Measurements from ENCODE around the gene CDC42BPA. TPM values are rescaled to one million over a fixed set of nuclear protein-coding genes. Genes with fewer than 3 reads are reported as not detected.
"Not testable (repeated sequence)": the region's sequence is repeated elsewhere in the genome, so short reads cannot be mapped to it uniquely, and the experiment has no call there.

The CDC42BPA gene
- total RNA-seq, 2 experiments from 2014 or later = 3.6 to 3.8 TPM

DNA sequence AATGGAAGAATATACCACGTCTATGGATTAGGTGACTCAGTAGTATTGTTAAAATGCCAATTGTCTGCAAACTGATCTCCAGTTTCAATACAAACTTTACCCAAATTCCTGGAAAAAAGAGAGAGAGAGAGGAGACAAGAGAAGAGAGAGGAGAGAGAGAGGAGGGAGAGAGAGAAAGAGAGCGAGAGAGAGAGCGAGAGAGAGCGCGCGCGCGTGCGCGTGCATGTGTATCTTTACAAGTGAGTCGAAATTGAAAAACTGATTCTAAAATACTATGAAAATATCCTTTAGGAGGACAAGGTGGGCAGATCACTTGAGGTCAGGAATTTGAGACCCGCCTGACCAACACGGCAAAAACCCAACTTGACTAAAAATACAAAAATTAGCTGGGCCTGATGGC, 65.2 kb downstream of the CDC42BPA start:
- peaks cover 2% of the 10 kb centered on the region for H3K4me1 Mint-ChIP-seq
- H3K27ac Mint-ChIP-seq = no peak overlapping the region
- peaks cover 5% of the 10 kb centered on the region for H3K27me3 Mint-ChIP-seq
- POLR2A ChIA-PET = no interaction called here
- no peak overlapping the region for H3K4me3 Mint-ChIP-seq
- no peaks in the 10 kb centered on the region for H3K9me3 Mint-ChIP-seq
- H3K36me3 Mint-ChIP-seq (ENCODE audit: low read depth) = peaks cover 1% of the 10 kb centered on the region
- CTCF ChIA-PET = no interaction called here
- no peak for DNase-seq

DNA sequence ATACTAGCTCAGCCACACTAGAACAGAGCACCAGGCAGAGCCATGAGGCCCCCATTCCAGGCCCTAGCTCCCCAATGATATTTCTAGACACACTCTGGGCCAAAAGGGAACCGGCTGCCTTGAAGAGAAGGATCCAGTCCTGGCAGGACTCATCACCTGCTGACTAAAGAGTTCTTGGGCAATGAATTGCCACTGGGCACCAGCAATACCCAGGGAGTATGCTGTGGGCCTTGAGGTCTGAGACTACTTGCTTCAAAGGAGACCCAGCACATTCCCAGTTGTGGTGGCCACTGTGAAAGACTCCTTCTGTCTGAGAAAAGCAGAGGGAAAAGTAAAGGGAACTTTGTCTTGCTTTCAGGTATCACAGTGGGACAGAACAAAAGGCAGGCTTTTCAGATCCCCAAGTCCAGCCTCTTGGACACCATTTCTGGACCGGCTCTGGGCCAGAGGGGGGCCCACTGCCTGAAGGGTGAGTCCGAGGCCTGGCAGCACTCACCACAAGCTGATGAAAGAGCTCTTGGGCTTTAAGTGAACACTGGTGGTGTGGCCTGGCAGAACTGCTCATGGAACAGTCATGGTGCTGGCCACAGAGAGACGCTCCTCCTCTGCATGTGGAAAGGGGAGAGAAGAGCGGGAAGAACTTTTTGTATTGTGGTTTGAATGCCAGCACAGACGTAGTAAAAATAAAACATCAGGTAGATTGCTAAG, 72.5 kb downstream of the CDC42BPA start:
- DNase-seq = no peak
- Mint-ChIP-seq H3K4me1 (peaks cover 2% of the 10 kb centered on the region), H3K4me3 (no peak overlapping the region), H3K27ac (no peak overlapping the region), H3K36me3 (ENCODE audit: low read depth) (peaks cover 1% of the 10 kb centered on the region), H3K9me3 (no peaks in the 10 kb centered on the region), H3K27me3 (peaks cover 9% of the 10 kb centered on the region)
- POLR2A ChIA-PET = no interaction called here
- CTCF ChIA-PET = interaction anchor here (0.8 kb wide), 1 partner anchor 13 kb away, joined by 3 read pairs; no protein-coding TSS in a partner anchor

DNA sequence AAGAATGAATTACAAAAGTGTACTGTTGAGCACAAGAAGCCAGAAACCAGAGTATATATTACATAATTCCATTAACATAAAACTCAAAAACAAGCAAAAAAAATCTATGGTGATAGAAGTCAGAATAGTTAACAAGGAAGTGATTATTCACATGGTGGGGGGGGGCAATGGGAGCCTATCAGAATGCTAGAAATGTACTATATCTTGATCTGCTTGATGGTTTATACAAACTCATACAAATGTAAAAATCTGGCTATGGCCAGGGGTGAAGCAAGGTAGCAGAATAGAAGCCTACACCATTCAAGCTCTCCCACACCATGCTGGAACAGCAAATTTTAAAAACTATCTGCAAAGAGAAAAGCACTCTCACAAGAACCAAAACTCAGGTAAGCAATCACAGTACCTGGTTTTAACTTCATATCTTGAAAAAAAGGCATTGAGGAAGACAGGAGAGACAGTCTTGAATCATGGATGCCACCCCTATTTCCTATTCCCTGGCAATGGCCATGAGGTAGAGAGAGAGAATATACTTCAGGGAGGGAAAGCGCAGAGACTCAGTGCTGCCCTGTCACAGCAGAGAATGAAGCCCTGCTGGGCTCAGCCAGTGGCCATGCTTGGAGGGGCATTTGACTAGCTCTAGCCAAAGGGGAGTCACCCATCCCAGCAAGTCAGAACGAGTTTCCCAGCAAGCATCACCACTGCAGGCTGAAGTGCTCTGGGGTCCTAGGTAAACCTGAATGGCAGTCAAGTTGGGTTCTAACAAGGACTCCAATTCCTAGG, 73.8 kb downstream of the CDC42BPA start:
- H3K4me1 Mint-ChIP-seq = peaks cover 2% of the 10 kb centered on the region
- DNase-seq = no peak
- peaks cover 1% of the 10 kb centered on the region for H3K36me3 Mint-ChIP-seq (ENCODE audit: low read depth)
- H3K4me3 Mint-ChIP-seq = no peak overlapping the region
- ChIA-PET CTCF (interaction anchor here (0.8 kb wide), 1 partner anchor 14 kb away, joined by 3 read pairs; no protein-coding TSS in a partner anchor), POLR2A (no interaction called here)
- H3K27ac Mint-ChIP-seq = no peak overlapping the region
- no peaks in the 10 kb centered on the region for H3K9me3 Mint-ChIP-seq
- peaks cover 14% of the 10 kb centered on the region for H3K27me3 Mint-ChIP-seq

DNA sequence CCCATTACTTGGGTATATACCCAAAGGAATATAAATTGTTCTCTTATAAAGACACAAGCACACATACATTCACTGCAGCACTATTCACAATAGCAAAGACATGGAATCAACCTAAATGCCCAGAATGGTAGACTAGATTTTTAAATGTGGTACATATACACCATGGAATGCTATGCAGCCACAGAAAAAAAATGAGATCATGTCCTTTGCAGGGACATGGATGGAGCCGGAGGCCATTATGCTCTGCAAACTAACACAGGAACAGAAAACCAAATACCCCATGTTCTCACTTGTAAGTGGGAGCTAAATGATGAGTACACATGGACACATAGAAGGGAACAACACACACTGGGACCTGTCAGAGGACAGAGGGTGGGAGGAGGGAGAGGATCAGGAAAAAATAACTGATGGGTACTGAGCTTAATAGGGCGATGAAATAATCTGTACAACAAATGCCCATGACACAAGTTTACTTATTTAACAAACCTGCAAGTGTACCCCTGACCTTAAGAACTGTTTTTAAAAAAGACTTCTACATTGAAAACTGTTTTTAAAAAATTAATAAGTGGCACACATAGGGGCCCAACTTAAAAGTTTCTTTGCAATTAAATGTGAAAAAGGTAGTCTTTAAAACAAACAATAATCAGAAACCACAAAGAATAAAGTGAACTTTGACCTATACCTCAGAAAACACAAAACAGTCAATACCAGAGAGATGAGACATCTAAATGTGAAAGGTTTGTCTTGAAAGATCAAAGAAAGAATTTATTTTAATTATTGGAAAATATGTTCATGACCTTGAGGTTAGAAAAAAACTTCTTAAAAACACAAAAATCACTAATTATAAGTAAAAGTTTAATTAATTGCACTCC, 75.2 kb downstream of the CDC42BPA start:
- no peaks in the 10 kb centered on the region for H3K9me3 Mint-ChIP-seq
- no peak overlapping the region for H3K4me3 Mint-ChIP-seq
- no peak overlapping the region for H3K27ac Mint-ChIP-seq
- H3K36me3 Mint-ChIP-seq (ENCODE audit: low read depth) = no peaks in the 10 kb centered on the region
- no peak for DNase-seq
- no peaks in the 10 kb centered on the region for H3K4me1 Mint-ChIP-seq
- peaks cover 11% of the 10 kb centered on the region for H3K27me3 Mint-ChIP-seq
- ChIA-PET POLR2A (no interaction called here), CTCF (no interaction called here)

DNA sequence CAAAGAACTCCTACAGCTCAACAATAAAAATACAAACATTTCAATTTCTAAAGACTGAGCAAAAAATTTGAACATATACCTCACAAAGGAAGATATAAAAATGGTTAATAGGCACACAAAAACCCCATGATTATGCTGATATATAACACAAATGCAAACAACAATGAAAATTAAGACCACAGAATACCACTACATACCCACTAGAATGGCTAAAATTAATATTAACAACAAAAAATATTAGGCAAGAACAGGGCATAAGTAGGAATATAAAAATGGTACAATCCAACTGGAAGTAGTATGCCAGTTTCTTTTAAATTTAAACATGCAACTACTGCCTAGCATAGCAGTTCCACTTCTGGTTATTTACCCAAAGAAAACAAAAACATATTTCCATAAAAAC, 77.3 kb downstream of the CDC42BPA start:
- no peaks in the 10 kb centered on the region for H3K9me3 Mint-ChIP-seq
- no peak overlapping the region for H3K27ac Mint-ChIP-seq
- H3K4me1 Mint-ChIP-seq = no peaks in the 10 kb centered on the region
- no peak overlapping the region for H3K4me3 Mint-ChIP-seq
- POLR2A ChIA-PET = no interaction called here
- CTCF ChIA-PET = no interaction called here
- peaks cover 13% of the 10 kb centered on the region for H3K27me3 Mint-ChIP-seq
- no peaks in the 10 kb centered on the region for H3K36me3 Mint-ChIP-seq (ENCODE audit: low read depth)
- no peak for DNase-seq

DNA sequence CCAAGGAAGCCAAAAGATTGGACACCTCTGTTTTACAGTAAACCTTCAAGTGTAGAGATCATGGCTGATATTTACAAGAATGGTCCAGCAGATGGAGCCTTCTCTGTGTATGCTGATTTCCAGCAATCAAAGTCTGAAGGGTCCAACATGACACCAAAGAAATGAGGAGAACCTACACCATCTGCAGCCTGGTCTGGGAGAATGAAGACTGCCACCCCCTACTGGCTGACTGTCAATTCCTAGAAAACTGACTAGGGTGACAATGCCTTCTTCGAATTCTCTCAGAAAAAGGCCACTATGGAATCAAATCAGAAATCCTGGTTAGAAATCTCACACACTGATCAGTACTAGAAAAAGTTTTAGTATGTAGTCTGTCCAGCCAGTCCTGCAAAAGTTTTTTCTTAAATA, 83.3 kb downstream of the CDC42BPA start:
- H3K9me3 Mint-ChIP-seq = no peaks in the 10 kb centered on the region
- H3K36me3 Mint-ChIP-seq (ENCODE audit: low read depth) = no peaks in the 10 kb centered on the region
- H3K27me3 Mint-ChIP-seq = peaks cover 6% of the 10 kb centered on the region
- CTCF ChIA-PET = no interaction called here
- DNase-seq = peak; percentile 18
- H3K4me3 Mint-ChIP-seq = no peak overlapping the region
- H3K27ac Mint-ChIP-seq = no peak overlapping the region
- H3K4me1 Mint-ChIP-seq = no peaks in the 10 kb centered on the region
- POLR2A ChIA-PET = no interaction called here

DNA sequence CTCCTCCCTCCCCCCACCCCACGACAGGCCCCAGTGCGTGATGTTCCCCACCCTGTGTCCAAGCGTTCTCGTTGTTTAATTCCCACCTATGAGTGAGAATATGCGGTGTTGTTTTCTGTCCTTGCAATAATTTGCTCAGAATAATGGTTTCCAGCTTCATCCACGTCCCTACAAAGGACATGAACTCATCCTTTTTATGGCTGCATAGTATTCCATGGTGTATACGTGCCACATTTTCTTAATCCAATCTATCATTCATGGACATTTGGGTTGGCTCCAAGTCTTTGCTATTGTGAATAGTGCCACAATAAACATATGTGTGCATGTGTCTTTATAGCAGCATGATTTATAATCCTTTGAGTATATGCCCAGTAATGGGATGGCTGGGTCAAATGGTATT, 87.2 kb downstream of the CDC42BPA start:
- not testable (repeated sequence) for H3K9me3 Mint-ChIP-seq, H3K27me3 Mint-ChIP-seq

DNA sequence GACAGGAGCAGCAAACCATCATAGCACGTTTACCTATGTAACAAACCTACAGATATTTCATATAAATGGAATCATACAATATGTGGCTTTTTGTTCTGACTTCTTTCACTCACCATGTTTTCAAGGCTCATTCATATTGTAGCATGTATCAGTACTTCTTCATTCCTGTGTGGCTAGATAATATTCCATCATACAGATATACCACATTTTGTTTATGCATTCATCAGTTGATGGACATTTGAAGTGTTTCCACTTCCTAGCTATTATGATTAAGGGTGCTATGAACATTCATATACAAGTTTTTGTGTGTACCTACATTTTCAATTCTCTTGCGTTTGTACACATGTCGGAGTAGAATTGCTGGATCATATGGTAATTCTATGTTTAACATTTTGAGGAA, 90.1 kb downstream of the CDC42BPA start:
- peaks cover 7% of the 10 kb centered on the region for H3K27me3 Mint-ChIP-seq
- CTCF ChIA-PET = no interaction called here
- no peaks in the 10 kb centered on the region for H3K36me3 Mint-ChIP-seq (ENCODE audit: low read depth)
- DNase-seq = no peak
- POLR2A ChIA-PET = no interaction called here
- H3K27ac Mint-ChIP-seq = no peak overlapping the region
- no peaks in the 10 kb centered on the region for H3K4me1 Mint-ChIP-seq
- no peaks in the 10 kb centered on the region for H3K9me3 Mint-ChIP-seq
- no peak overlapping the region for H3K4me3 Mint-ChIP-seq

More for the DNA sequence above, 87.2 kb downstream of the CDC42BPA start:
- H3K36me3 Mint-ChIP-seq (ENCODE audit: low read depth); H3K4me3 Mint-ChIP-seq; POLR2A ChIA-PET; H3K4me1 Mint-ChIP-seq; H3K27ac Mint-ChIP-seq; DNase-seq; CTCF ChIA-PET: not testable (repeated sequence)

DNA sequence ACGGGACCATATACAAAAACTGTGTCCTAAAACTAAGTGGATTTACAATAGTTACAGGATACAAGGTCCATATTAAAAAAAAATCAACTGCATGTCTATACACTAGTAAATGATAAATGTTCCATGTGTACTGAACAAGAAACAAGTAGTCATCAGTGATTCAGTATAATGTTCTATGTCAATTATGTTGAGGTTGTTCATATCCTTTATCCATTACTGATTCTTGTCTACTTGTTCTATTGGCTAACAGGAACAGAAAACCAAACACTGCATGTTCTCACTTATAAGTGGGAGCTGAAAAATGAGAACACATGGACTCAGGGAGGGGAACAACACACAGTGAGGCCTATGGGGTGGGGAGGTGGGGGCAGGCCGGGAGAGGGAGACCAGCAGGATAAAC, 90.5 kb downstream of the CDC42BPA start:
- ChIA-PET CTCF (no interaction called here), POLR2A (no interaction called here)
- Mint-ChIP-seq H3K36me3 (ENCODE audit: low read depth) (no peaks in the 10 kb centered on the region), H3K4me1 (no peaks in the 10 kb centered on the region), H3K9me3 (no peaks in the 10 kb centered on the region), H3K27ac (no peak overlapping the region), H3K27me3 (peaks cover 7% of the 10 kb centered on the region), H3K4me3 (no peak overlapping the region)
- DNase-seq = no peak

DNA sequence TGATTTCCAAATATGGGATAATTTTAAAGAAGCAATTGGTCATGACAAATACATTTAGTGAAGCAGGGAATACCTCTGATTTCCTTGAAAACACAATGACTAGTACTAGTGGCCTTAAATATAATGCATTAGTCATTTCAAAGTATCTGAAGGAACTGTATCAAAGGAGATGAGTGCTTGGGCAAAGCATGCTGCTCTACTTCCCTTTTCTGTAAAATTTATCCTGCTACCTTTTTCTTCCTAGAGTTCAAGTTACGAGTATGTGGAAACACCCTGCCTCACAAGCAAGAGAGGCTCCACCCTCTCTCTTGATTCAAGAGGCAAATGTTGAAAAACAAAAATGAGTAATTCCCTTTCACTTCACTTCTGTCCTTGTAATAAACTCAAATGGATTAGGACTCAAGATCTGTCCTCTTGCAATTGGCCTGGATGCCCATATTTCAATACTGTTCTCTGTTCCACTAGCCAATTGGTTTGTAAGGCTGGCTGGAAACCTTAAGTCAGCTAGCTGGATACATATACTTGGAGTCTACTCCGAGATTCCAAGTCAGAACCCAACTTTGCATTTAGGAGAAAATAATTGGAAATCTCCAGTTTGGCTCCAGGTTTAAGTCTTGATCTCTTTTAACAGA, 92.5 kb downstream of the CDC42BPA start:
- Mint-ChIP-seq H3K4me3 (no peak overlapping the region), H3K4me1 (no peaks in the 10 kb centered on the region), H3K27me3 (peaks cover 6% of the 10 kb centered on the region), H3K36me3 (ENCODE audit: low read depth) (no peaks in the 10 kb centered on the region), H3K9me3 (no peaks in the 10 kb centered on the region), H3K27ac (no peak overlapping the region)
- no peak for DNase-seq
- ChIA-PET POLR2A (interaction anchor here (0.5 kb wide), 1 partner anchor 247 kb away, joined by 5 read pairs; no protein-coding TSS in a partner anchor), CTCF (no interaction called here)

DNA sequence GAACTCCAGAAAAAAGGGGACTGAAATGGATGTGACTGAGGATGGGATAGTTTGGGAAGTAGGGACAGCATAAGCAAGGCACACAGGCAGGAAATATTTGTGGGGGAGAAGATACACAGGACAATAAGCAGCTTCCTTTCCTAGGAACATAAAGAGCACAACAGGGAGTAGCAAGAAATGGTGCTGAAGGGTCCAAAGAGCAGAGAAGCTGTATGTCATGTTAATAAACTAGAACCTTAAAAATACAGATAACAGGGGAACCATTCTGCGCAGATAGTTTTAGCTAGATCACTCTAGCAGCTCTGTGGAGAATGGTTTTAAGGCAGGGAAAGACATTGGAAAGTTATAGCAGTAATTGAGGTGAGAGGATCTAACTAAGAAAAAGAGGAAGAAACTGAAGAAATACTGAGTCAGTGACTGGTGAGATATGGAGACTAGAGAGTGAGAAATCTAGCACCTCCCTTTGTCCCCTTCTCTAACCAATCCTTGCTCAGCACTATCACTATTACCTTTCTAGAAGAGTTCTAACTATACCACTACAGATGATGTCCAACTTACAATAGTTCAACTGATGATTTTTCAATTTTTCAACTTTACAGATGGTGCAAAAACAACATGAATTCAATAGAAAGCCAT, 95.0 kb downstream of the CDC42BPA start:
- CTCF ChIA-PET = no interaction called here
- no peak overlapping the region for H3K4me3 Mint-ChIP-seq
- no peaks in the 10 kb centered on the region for H3K9me3 Mint-ChIP-seq
- H3K27ac Mint-ChIP-seq = no peak overlapping the region
- no peak for DNase-seq
- H3K27me3 Mint-ChIP-seq = peaks cover 12% of the 10 kb centered on the region
- POLR2A ChIA-PET = no interaction called here
- H3K4me1 Mint-ChIP-seq = no peaks in the 10 kb centered on the region
- no peaks in the 10 kb centered on the region for H3K36me3 Mint-ChIP-seq (ENCODE audit: low read depth)

DNA sequence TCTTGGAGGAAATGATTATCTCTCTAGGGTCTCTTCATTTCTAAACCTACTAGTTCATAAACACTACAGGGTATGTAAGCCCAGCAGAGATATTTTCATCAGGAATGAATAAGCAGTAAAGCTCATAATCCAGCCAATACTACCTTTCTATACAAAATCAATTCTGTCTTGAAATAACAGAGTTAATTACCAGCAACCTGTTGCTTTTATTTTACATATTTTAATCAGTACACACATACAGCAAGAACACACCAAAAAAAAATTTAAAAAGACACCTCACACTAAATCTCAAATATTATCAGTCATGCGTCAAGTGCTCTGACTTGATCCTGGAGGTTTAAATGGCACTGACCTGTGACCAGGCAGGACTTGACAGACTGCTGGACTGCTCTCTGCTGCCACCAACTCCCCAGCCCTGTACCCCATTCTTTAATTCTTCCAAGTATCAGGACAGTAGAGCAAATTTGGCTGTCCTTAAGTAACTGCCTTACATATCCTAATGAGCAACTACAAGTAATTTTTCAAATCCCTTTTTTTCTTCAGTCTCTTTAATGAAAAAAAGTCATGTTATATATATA, 98.5 kb downstream of the CDC42BPA start:
- H3K27ac Mint-ChIP-seq = no peak overlapping the region
- POLR2A ChIA-PET = no interaction called here
- H3K4me3 Mint-ChIP-seq = no peak overlapping the region

More for the DNA sequence above, 98.5 kb downstream of the CDC42BPA start:
- no peaks in the 10 kb centered on the region for H3K9me3 Mint-ChIP-seq
- peaks cover 6% of the 10 kb centered on the region for H3K27me3 Mint-ChIP-seq
- CTCF ChIA-PET = no interaction called here
- DNase-seq = no peak
- H3K36me3 Mint-ChIP-seq (ENCODE audit: low read depth) = no peaks in the 10 kb centered on the region
- no peaks in the 10 kb centered on the region for H3K4me1 Mint-ChIP-seq
